Upper lobe of right lung (tissue), 1 donor: Measurements from ENCODE around the gene SLC26A1. TPM values are rescaled to one million over a fixed set of nuclear protein-coding genes. Genes with fewer than 3 reads are reported as not detected.

Experiments
- ATAC-seq: fragments of 200-7000 bp; cut with Tn5 transposase; one replicate; pipeline ENCODE4 v1.9.1; 2020; ENCODE audit warnings: mild to moderate bottlenecking, moderate library complexity
- DNase-seq: peaks from one replicate; pipeline ENCODE4 v3.0.0-alpha.2; 2020
- H3K27ac ChIP-seq: fragments of 200-600 bp; one replicate; pipeline ENCODE4 v1.8.0; 2022
- H3K27me3 ChIP-seq: fragments of 200-600 bp; one replicate; pipeline ENCODE4 v1.8.0; 2022; ENCODE audit warnings: mild to moderate bottlenecking
- H3K36me3 ChIP-seq: fragments of 200-600 bp; one replicate; pipeline ENCODE4 v1.8.0; 2022
- H3K4me1 ChIP-seq: fragments of 200-600 bp; one replicate; pipeline ENCODE4 v1.8.0; 2022
- H3K4me3 ChIP-seq: fragments of 200-600 bp; one replicate; pipeline ENCODE4 v1.8.0; 2022; ENCODE audit warnings: mild to moderate bottlenecking
- H3K9me3 ChIP-seq: fragments of 200-600 bp; one replicate; pipeline ENCODE4 v1.8.0; 2022
- CTCF ChIP-seq: fragments of 200-600 bp; IDR thresholded peaks from one replicate; pipeline ENCODE4 v1.8.0; 2022; ENCODE audit warnings: antibody characterized with exemption
- intact Hi-C: fragments of 100-400 bp; cut with DNase I; formaldehyde crosslinking; loops from one replicate; pipeline ENCODE4 v1.11.0; 2022
- total RNA-seq: library from RNA; stranded (reverse); fragmentation: NEBNext Ultra II Directional; extraction: Animal tissue kit (Norgen Biotek cat#: 25700); gene quantifications from one replicate; pipeline ENCODE4 v1.2.1, GENCODE V29; 2021
- donor health status: DM: no; HTN: yes; CAD: no; lungs with severe emphysema.

SLC26A1 gene
- total RNA-seq, 1 donor from 2014 or later, result 0.20 TPM

GRCh38 chr4:986879-987623 is 6.2 kb downstream of the SLC26A1 start, which contains the start of gene IDUA:
IDUA (plus strand) TSS chr4:987044; CDS start chr4:987085, 41 bp downstream.
- Histone ChIP-seq H3K4me1 (peaks cover 25% of the 10 kb centered on the region), H3K27me3 (no peaks in the 10 kb centered on the region), H3K4me3 (peak within 1 kb of the TSS; percentile 69), H3K9me3 (no peaks in the 10 kb centered on the region), H3K36me3 (no peaks in the 10 kb centered on the region), H3K27ac (peak within 1 kb of the TSS; percentile 76)
- peak; percentile 91 for ATAC-seq
- DNase-seq, result peak; percentile 95
- intact Hi-C loops, result no loop called here
- TF ChIP-seq CTCF, result peak; percentile 54

GRCh38 chr4:986428-986878 is 6.8 kb downstream of the SLC26A1 start:
- peak overlapping the region; percentile 69 for H3K4me3 ChIP-seq
- peaks cover 25% of the 10 kb centered on the region for H3K4me1 ChIP-seq
- H3K27me3 ChIP-seq, result no peaks in the 10 kb centered on the region
- peak overlapping the region; percentile 76 for H3K27ac ChIP-seq
- TF ChIP-seq CTCF, result no peak
- ATAC-seq, result peak; percentile 1
- no peak for DNase-seq
- intact Hi-C loops, result no loop called here
- no peaks in the 10 kb centered on the region for H3K36me3 ChIP-seq
- H3K9me3 ChIP-seq, result no peaks in the 10 kb centered on the region

GRCh38 chr4:985123-985830 is 7.9 kb downstream of the SLC26A1 start:
- intact Hi-C loops, result no loop called here
- Histone ChIP-seq H3K4me1 (peaks cover 25% of the 10 kb centered on the region), H3K4me3 (peak overlapping the region; percentile 28), H3K36me3 (no peaks in the 10 kb centered on the region), H3K9me3 (no peaks in the 10 kb centered on the region), H3K27ac (no peak overlapping the region), H3K27me3 (no peaks in the 10 kb centered on the region)
- ATAC-seq (peak; percentile 82), DNase-seq (peak; percentile 94)
- no peak for TF ChIP-seq CTCF

GRCh38 chr4:984336-985054 is 8.7 kb downstream of the SLC26A1 start:
- no peaks in the 10 kb centered on the region for H3K36me3 ChIP-seq

More at GRCh38 chr4:984336-985054, 8.7 kb downstream of the SLC26A1 start:
- Histone ChIP-seq H3K9me3 (no peaks in the 10 kb centered on the region), H3K27ac (no peak overlapping the region), H3K4me1 (peaks cover 25% of the 10 kb centered on the region), H3K4me3 (peak overlapping the region; percentile 28), H3K27me3 (no peaks in the 10 kb centered on the region)
- no peak for ATAC-seq
- no peak for DNase-seq
- no peak for TF ChIP-seq CTCF
- intact Hi-C loops, result no loop called here
